Fibroblast of lung (primary cell): ENCODE measurements around the gene KRT2.

Source experiments
- CTCF ChIP-seq, 2 donors: IDR thresholded peaks in 1 of 2; conservative IDR thresholded peaks in 1 of 2; 1 replicate in 1 of 2; 2 replicates in 1 of 2; pipeline ENCODE4 v1.5.1; 2011 to 2012; ENCODE audit warnings: low read length in 2 of 2, control low read depth in 1 of 2, inconsistent platforms in 1 of 2, low read depth in 1 of 2, mild to moderate bottlenecking in 1 of 2
- EZH2 ChIP-seq: IDR thresholded peaks from 2 replicates; pipeline ENCODE4 v1.5.1; 2012; ENCODE audit warnings: low read length, control low read depth, mild to moderate bottlenecking; ENCODE audit errors: missing control alignments

DNA sequence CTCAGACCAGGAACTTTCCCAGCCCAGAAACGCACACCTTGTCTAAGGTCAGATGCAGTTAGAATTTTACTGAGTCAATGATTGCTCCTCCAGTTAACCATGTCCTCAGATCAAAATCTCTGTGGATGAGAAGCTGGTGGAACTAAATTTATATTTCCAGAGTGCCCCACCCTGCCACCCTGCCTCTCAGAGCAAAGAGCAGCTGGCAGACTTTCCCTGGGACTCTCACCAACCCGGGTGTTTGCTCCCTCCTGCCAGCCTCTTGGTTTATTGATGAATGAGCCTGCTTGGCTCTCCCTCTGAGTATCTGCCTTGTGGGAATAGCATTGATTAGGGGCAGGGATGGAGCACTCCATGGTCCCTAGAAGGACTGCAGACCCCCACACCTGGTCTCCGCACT lies 34.1 kb upstream of the KRT2 start:
- TF ChIP-seq CTCF (conservative IDR thresholded peaks at IDR 0.05 in 1 of 2, IDR thresholded peaks at IDR 0.05 in 1 of 2; ENCODE audit: low read depth in 1 of 2, low read length in 2 of 2) (no peak), EZH2 (no peak)
